Activated T-helper 9 cell treated with anti-CD3 and anti-CD28 coated beads, Interleukin-2, amount 50 U/mL, for 16 hours (primary cell): ENCODE data around the gene TLDC2.
"Not testable (repeated sequence)": the region's sequence is repeated elsewhere in the genome, so short reads cannot be mapped to it uniquely, and the experiment has no call there.

ENCODE experiments used
- DNase-seq: peaks from one replicate; pipeline ENCODE4 v3.0.0-alpha.2; 2020; ENCODE audit warnings: low read depth

Gene TLDC2

GRCh38 chr20:36916199-36916598 is 40.3 kb downstream of the TLDC2 start:
- no peak for DNase-seq

- DNase-seq = no peak
Observed at GRCh38 chr20:36917240-36917639, 41.3 kb downstream of the TLDC2 start.

- DNase-seq = no peak
Observed at GRCh38 chr20:36917943-36918342, 42.0 kb downstream of the TLDC2 start.

GRCh38 chr20:36919715-36920333 is 43.9 kb downstream of the TLDC2 start:
- no peak for DNase-seq

GRCh38 chr20:36920334-36920730 is 44.4 kb downstream of the TLDC2 start:
- no peak for DNase-seq

- DNase-seq = no peak
Observed at GRCh38 chr20:36924167-36925045, 48.5 kb downstream of the TLDC2 start.

GRCh38 chr20:36925234-36925633 is 49.3 kb downstream of the TLDC2 start:
- DNase-seq = no peak

GRCh38 chr20:36926653-36927200 is 50.8 kb downstream of the TLDC2 start:
- no peak for DNase-seq

GRCh38 chr20:36927704-36928103 is 51.8 kb downstream of the TLDC2 start:
- DNase-seq = no peak

GRCh38 chr20:36929290-36929689 is 53.4 kb downstream of the TLDC2 start:
- DNase-seq = no peak

GRCh38 chr20:36929691-36930090 is 53.8 kb downstream of the TLDC2 start:
- DNase-seq = no peak

GRCh38 chr20:36932067-36932466 is 56.1 kb downstream of the TLDC2 start:
- DNase-seq = not testable (repeated sequence)

- no peak for DNase-seq
Observed at GRCh38 chr20:36932476-36933426, 56.8 kb downstream of the TLDC2 start.

GRCh38 chr20:36933571-36933970 is 57.6 kb downstream of the TLDC2 start:
- DNase-seq = not testable (repeated sequence)

- no peak for DNase-seq
Observed at GRCh38 chr20:36936341-36936740, 60.4 kb downstream of the TLDC2 start.

- DNase-seq = not testable (repeated sequence)
Observed at GRCh38 chr20:36936761-36937401, 60.9 kb downstream of the TLDC2 start.

GRCh38 chr20:36937402-36937770 is 61.4 kb downstream of the TLDC2 start:
- DNase-seq = no peak

- DNase-seq = no peak
Observed at GRCh38 chr20:36941401-36941835, 65.5 kb downstream of the TLDC2 start.
